Upper lobe of right lung (tissue), 1 donor: Measurements from ENCODE around the gene TACR1. TPM values are rescaled to one million over a fixed set of nuclear protein-coding genes. Genes with fewer than 3 reads are reported as not detected.

ENCODE experiments used
- ATAC-seq: fragments of 200-7000 bp; cut with Tn5 transposase; one replicate; pipeline ENCODE4 v1.9.1; 2020; ENCODE audit warnings: mild to moderate bottlenecking, moderate library complexity
- DNase-seq: peaks from one replicate; pipeline ENCODE4 v3.0.0-alpha.2; 2020
- H3K27ac ChIP-seq: fragments of 200-600 bp; one replicate; pipeline ENCODE4 v1.8.0; 2022
- H3K27me3 ChIP-seq: fragments of 200-600 bp; one replicate; pipeline ENCODE4 v1.8.0; 2022; ENCODE audit warnings: mild to moderate bottlenecking
- H3K36me3 ChIP-seq: fragments of 200-600 bp; one replicate; pipeline ENCODE4 v1.8.0; 2022
- H3K4me1 ChIP-seq: fragments of 200-600 bp; one replicate; pipeline ENCODE4 v1.8.0; 2022
- H3K4me3 ChIP-seq: fragments of 200-600 bp; one replicate; pipeline ENCODE4 v1.8.0; 2022; ENCODE audit warnings: mild to moderate bottlenecking
- H3K9me3 ChIP-seq: fragments of 200-600 bp; one replicate; pipeline ENCODE4 v1.8.0; 2022
- intact Hi-C: fragments of 100-400 bp; cut with DNase I; formaldehyde crosslinking; loops from one replicate; pipeline ENCODE4 v1.11.0; 2022
- total RNA-seq: library from RNA; stranded (reverse); fragmentation: NEBNext Ultra II Directional; extraction: Animal tissue kit (Norgen Biotek cat#: 25700); gene quantifications from one replicate; pipeline ENCODE4 v1.2.1, GENCODE V29; 2021
- TF ChIP-seq, protein P1 (sequence below): fragments of 200-600 bp; IDR thresholded peaks from one replicate; pipeline ENCODE4 v1.8.0; 2022; ENCODE audit warnings: antibody characterized with exemption
- donor health status: DM: no; HTN: yes; CAD: no; lungs with severe emphysema.

The TACR1 gene
- total RNA-seq, 1 donor from 2014 or later = 1.4 TPM

DNA sequence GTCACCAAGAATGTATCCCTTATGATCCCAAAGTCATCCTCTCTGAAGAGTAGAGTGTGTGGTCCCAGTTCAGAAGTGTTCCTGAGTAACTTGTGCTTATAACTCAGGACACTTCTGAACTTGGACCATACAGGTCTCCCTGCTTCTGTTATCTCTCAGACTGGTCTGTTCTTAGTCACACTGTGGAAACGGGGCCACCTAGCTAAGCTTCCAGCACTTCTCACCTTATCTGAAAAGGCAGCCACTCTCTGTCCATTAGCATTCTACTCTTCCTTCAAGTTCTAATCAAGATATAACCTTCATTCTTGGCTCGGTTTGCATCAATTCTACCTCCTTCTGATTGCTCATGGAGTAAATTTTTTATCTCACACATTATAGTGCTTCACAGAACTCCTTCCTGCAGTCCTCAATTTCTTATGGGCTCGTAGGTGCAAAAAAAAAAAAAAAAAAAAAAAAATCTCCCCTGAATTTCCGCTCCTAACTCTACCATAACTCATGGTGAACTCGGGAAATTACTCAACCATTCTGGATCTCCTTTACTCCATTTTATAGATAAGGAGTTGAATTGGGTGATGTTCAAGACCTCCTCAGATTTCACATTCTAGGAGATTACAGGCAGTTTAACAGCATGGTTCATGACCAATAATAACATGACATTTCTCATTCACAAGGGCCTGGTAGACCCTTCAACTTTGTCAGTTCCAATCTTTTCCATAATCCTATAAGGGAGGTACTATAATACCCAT is 108.4 kb downstream of the TACR1 start:
- H3K4me1 ChIP-seq = no peaks in the 10 kb centered on the region
- no peaks in the 10 kb centered on the region for H3K36me3 ChIP-seq
- intact Hi-C loops = no loop called here
- H3K27ac ChIP-seq = no peak overlapping the region
- TF ChIP-seq, protein P1, sequence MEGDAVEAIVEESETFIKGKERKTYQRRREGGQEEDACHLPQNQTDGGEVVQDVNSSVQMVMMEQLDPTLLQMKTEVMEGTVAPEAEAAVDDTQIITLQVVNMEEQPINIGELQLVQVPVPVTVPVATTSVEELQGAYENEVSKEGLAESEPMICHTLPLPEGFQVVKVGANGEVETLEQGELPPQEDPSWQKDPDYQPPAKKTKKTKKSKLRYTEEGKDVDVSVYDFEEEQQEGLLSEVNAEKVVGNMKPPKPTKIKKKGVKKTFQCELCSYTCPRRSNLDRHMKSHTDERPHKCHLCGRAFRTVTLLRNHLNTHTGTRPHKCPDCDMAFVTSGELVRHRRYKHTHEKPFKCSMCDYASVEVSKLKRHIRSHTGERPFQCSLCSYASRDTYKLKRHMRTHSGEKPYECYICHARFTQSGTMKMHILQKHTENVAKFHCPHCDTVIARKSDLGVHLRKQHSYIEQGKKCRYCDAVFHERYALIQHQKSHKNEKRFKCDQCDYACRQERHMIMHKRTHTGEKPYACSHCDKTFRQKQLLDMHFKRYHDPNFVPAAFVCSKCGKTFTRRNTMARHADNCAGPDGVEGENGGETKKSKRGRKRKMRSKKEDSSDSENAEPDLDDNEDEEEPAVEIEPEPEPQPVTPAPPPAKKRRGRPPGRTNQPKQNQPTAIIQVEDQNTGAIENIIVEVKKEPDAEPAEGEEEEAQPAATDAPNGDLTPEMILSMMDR = no peak
- H3K27me3 ChIP-seq = no peaks in the 10 kb centered on the region
- no peak for DNase-seq
- H3K9me3 ChIP-seq = no peaks in the 10 kb centered on the region
- no peak overlapping the region for H3K4me3 ChIP-seq
- ATAC-seq = no peak

DNA sequence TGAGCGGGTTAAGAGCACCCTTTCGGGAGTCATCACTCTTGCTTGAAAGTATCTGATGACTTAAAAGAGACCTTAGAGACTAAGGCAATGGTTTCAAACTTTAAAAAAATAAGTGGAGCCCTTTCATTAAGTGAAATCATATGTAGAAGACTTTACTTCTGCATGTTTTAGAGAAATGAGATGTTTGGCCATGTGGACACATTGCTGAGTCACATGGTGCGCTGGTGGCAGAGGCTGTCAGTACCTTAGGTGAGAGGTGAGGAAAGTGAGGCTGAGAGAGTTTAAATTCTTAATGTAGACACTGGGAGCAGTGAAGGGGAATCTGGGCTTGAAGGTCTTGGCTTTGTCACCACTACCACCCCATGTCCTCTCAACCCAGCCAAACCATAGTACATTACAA is 109.8 kb downstream of the TACR1 start:
- Histone ChIP-seq H3K4me3 (no peak overlapping the region), H3K9me3 (no peaks in the 10 kb centered on the region), H3K27ac (no peak overlapping the region), H3K36me3 (no peaks in the 10 kb centered on the region), H3K4me1 (no peaks in the 10 kb centered on the region), H3K27me3 (no peaks in the 10 kb centered on the region)
- ATAC-seq (no peak), DNase-seq (no peak)
- TF ChIP-seq, protein P1 = no peak
- intact Hi-C loops = no loop called here

DNA sequence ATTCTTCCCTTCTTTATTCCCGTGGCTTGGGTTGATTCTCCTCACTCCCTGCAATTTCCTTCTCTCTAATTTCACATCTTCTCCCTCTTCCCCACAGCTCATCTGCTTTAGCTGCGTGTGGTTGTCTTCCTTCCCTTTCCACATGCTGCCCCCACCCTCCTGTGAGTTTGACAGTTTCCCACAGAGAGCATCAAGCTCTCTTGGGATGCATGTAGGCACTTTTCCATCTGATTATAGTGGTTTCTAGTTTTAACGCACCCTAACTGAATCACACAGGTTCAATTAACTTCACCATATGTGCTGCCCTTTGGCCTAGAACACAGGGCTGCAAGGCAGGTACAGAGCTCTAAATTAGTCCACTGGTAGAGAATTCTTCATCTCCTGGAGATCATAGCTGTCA is 110.5 kb downstream of the TACR1 start:
- Histone ChIP-seq H3K27ac (no peak overlapping the region), H3K4me3 (no peak overlapping the region), H3K4me1 (no peaks in the 10 kb centered on the region), H3K36me3 (no peaks in the 10 kb centered on the region), H3K9me3 (no peaks in the 10 kb centered on the region), H3K27me3 (no peaks in the 10 kb centered on the region)
- ATAC-seq (no peak), DNase-seq (no peak)
- TF ChIP-seq, protein P1 = no peak
- intact Hi-C loops = no loop called here

DNA sequence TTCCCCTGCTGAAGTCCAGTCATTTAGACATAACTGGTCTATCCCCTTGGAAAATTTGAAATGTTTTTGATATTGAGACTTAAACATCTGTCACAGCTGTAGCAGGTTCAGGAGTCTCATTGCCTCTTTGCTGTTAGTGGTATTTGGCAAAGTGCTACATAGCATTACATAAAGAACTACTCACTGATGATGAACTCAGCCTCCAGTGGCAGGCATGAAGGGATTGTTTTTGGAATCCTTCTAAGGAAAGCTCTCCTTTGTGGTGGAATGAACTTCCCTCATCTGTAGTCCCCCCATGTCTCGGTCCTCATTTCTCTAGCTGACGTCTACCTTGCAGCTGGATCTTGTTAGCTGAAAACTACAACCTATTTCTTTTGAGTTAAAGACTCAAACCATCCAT is 111.6 kb downstream of the TACR1 start:
- ATAC-seq (no peak), DNase-seq (no peak)
- intact Hi-C loops = no loop called here
- H3K27me3 ChIP-seq = no peaks in the 10 kb centered on the region
- no peaks in the 10 kb centered on the region for H3K36me3 ChIP-seq
- H3K4me1 ChIP-seq = no peaks in the 10 kb centered on the region
- no peak overlapping the region for H3K27ac ChIP-seq
- H3K9me3 ChIP-seq = no peaks in the 10 kb centered on the region
- TF ChIP-seq, protein P1 = no peak
- H3K4me3 ChIP-seq = no peak overlapping the region

DNA sequence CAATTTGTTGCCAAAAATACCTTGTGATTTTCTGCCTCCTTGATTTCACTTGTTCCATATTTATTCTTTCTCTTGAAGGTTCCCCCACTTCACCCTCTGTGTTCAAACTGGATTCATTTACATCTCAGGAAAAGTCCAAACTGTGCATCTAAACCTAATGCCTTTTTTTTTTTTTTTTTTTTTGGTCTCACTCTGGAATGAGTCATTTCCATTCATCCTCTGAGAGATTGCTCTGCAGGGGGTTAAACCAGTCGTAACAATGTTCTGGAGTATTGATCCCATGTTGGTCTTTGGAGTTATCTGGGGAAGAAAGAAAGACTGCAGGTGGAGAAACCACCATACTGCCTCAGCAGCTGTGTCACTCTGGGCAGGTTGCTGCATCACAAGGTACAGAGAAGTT is 119.7 kb downstream of the TACR1 start:
- Histone ChIP-seq H3K36me3 (no peaks in the 10 kb centered on the region), H3K4me3 (no peak overlapping the region), H3K27me3 (no peaks in the 10 kb centered on the region), H3K9me3 (no peaks in the 10 kb centered on the region), H3K27ac (no peak overlapping the region), H3K4me1 (no peaks in the 10 kb centered on the region)
- ATAC-seq (no peak), DNase-seq (no peak)
- TF ChIP-seq, protein P1 = no peak
- intact Hi-C loops = no loop called here

DNA sequence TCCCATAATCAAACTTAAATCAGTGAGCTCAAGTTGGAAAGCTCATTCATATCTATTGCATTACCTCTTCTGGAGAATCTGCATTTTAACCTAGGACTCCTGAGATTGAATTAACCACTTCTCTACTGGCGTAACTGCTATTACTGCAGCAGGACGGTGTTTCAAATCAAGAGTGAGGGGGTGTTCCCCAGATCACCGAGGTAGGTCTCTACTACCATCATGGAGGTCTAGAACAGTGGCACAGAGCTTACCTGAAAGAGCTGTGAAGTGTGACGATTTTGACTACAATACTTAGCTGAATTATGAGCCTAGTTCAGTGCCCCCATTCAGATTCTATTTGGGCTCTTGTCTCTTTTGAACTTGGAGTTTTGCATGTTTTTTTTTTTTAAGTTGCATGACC is 121.4 kb downstream of the TACR1 start:
- TF ChIP-seq, protein P1 = no peak
- no peaks in the 10 kb centered on the region for H3K4me1 ChIP-seq
- H3K27me3 ChIP-seq = no peaks in the 10 kb centered on the region
- DNase-seq (no peak), ATAC-seq (no peak)
- H3K27ac ChIP-seq = no peak overlapping the region
- H3K9me3 ChIP-seq = no peaks in the 10 kb centered on the region
- no peak overlapping the region for H3K4me3 ChIP-seq
- intact Hi-C loops = no loop called here
- no peaks in the 10 kb centered on the region for H3K36me3 ChIP-seq
